ENCODE results near the gene PCNX1. TPM values are rescaled to one million over a fixed set of nuclear protein-coding genes. Genes with fewer than 3 reads are reported as not detected.

Gene PCNX1
- total and polyA plus RNA-seq, 9 of the 15 experiments (the other 6 are each of a cell fraction or from before 2014, with no cell fraction given) = 0.30 to 4.5 (median 2.3) TPM

DNA sequence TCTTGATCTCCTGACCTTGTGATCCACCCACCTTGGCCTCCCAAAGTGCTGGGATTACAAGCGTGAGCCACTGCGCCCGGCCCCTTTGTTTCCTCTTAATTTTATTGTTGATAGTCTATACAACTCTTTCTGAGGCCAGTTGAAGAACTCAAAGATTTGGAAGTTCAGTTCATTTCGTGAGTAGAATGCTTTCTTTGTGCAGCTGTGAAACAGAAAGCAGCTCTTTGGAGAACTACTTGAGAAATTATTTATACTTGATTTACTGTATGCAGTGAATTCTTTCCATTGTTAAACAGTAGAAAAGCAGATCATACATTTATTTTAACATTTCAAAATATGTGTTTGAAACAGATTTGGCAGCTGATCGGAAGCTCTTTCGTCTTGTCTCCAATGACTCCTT lies 69.3 kb downstream of the PCNX1 start:
- Histone ChIP-seq H3K9me1 (ENCODE audit: control insufficient read depth, insufficient read depth, low read length) (no peaks in the 10 kb centered on the region), H3K27ac (ENCODE audit: extremely low read depth, low read depth, low read length) (no peak overlapping the region), H3K79me2 (ENCODE audit: control insufficient read depth, insufficient read depth, low read length) (no peaks in the 10 kb centered on the region), H3K9me3 (replicated peaks; ENCODE audit: control insufficient read depth, insufficient read depth, low read depth, low read length) (no peaks in the 10 kb centered on the region), H3K27me3 (ENCODE audit: control insufficient read depth in 2 of 2, insufficient read depth in 2 of 2, low read length in 2 of 2) (no peaks in the 10 kb centered on the region), H3K4me1 (replicated peaks in 1 of 2; ENCODE audit: control insufficient read depth in 2 of 2, insufficient read depth in 2 of 2, low read length in 2 of 2) (no peaks in the 10 kb centered on the region), H3K4me3 (no peak overlapping the region), H2AFZ (ENCODE audit: low read depth, low read length) (no peak overlapping the region), H3K4me2 (ENCODE audit: insufficient read depth, low read length) (no peak overlapping the region), H3K36me3 (ENCODE audit: control insufficient read depth, insufficient read depth, low read length) (no peaks in the 10 kb centered on the region), H3K9ac (ENCODE audit: insufficient read depth in 1 of 2, low read depth in 2 of 2, low read length in 2 of 2) (no peak overlapping the region), H4K20me1 (replicated peaks; ENCODE audit: control insufficient read depth, insufficient read depth, low read length) (no peaks in the 10 kb centered on the region)
- in situ Hi-C loops (cut with MboI) (loop anchor here (10.0 kb wide), 1 partner anchor 162 kb away; no protein-coding TSS in a partner anchor), intact Hi-C loops (cut with micrococcal nuclease) (no loop called here)
- 57% methylated on average over 6 of the region's 6 CpGs for WGBS (ENCODE audit: insufficient coverage, low coverage, missing lambda C conversion rate)
- ATAC-seq (no peak), FAIRE-seq (no peak), DNase-seq (ENCODE audit: extremely low read depth in 1 of 4, low spot score in 3 of 4) (no peak)
- no TSS peak for BruUV-seq (replicated peaks)
- ChIA-PET POLR2A (no interaction called here), CTCF (ENCODE audit: low intra/inter-chr PET ratio) (interaction anchor here (0.7 to 0.8 kb wide), 2 partner anchors 134 to 159 kb away, joined by 3 to 5 read pairs; no protein-coding TSS in a partner anchor)
- TF ChIP-seq, protein P1, sequence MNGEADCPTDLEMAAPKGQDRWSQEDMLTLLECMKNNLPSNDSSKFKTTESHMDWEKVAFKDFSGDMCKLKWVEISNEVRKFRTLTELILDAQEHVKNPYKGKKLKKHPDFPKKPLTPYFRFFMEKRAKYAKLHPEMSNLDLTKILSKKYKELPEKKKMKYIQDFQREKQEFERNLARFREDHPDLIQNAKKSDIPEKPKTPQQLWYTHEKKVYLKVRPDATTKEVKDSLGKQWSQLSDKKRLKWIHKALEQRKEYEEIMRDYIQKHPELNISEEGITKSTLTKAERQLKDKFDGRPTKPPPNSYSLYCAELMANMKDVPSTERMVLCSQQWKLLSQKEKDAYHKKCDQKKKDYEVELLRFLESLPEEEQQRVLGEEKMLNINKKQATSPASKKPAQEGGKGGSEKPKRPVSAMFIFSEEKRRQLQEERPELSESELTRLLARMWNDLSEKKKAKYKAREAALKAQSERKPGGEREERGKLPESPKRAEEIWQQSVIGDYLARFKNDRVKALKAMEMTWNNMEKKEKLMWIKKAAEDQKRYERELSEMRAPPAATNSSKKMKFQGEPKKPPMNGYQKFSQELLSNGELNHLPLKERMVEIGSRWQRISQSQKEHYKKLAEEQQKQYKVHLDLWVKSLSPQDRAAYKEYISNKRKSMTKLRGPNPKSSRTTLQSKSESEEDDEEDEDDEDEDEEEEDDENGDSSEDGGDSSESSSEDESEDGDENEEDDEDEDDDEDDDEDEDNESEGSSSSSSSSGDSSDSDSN (IDR thresholded peaks at IDR 0.05; ENCODE audit: borderline replicate concordance in 1 of 2, low read depth in 2 of 2, low read length in 2 of 2) = no peak
- TF ChIP-seq KLF13 (tag; IDR thresholded peaks at IDR 0.05; ENCODE audit: borderline replicate concordance, low read depth) (no peak), CHD2 (IDR thresholded peaks at IDR 0.05; ENCODE audit: low read depth, low read length) (no peak), ASH1L (IDR thresholded peaks at IDR 0.05; ENCODE audit: borderline replicate concordance, low read depth, partially characterized antibody) (no peak), SREBF2 (CRISPR knock-in tag; IDR thresholded peaks at IDR 0.05) (no peak), EWSR1 (IDR thresholded peaks at IDR 0.05; ENCODE audit: borderline replicate concordance, low read depth, partially characterized antibody) (no peak), FOXK2 (conservative IDR thresholded peaks at IDR 0.05 in 1 of 2, IDR thresholded peaks at IDR 0.05 in 1 of 2; ENCODE audit: low read depth in 2 of 2) (no peak), BACH1 (tag; IDR thresholded peaks at IDR 0.05) (no peak), STAG1 (CRISPR knock-in tag; IDR thresholded peaks at IDR 0.05; ENCODE audit: borderline replicate concordance) (no peak), ESRRA (IDR thresholded peaks at IDR 0.05; ENCODE audit: borderline replicate concordance, low read depth) (no peak), DDX20 (tag; IDR thresholded peaks at IDR 0.05; ENCODE audit: low read depth) (no peak), NR2C2 (CRISPR knock-in tag; IDR thresholded peaks at IDR 0.05) (no peak), NR2C2 (tag; IDR thresholded peaks at IDR 0.05) (no peak), CTBP1 (IDR thresholded peaks at IDR 0.05; ENCODE audit: borderline replicate concordance) (no peak), CREM (IDR thresholded peaks at IDR 0.05; ENCODE audit: low read depth) (no peak), ERF (CRISPR knock-in tag; IDR thresholded peaks at IDR 0.05) (no peak)
- TF ChIP-seq, protein P2, sequence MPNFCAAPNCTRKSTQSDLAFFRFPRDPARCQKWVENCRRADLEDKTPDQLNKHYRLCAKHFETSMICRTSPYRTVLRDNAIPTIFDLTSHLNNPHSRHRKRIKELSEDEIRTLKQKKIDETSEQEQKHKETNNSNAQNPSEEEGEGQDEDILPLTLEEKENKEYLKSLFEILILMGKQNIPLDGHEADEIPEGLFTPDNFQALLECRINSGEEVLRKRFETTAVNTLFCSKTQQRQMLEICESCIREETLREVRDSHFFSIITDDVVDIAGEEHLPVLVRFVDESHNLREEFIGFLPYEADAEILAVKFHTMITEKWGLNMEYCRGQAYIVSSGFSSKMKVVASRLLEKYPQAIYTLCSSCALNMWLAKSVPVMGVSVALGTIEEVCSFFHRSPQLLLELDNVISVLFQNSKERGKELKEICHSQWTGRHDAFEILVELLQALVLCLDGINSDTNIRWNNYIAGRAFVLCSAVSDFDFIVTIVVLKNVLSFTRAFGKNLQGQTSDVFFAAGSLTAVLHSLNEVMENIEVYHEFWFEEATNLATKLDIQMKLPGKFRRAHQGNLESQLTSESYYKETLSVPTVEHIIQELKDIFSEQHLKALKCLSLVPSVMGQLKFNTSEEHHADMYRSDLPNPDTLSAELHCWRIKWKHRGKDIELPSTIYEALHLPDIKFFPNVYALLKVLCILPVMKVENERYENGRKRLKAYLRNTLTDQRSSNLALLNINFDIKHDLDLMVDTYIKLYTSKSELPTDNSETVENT (CRISPR knock-in tag; IDR thresholded peaks at IDR 0.05) = no peak
- TF ChIP-seq, protein P3, sequence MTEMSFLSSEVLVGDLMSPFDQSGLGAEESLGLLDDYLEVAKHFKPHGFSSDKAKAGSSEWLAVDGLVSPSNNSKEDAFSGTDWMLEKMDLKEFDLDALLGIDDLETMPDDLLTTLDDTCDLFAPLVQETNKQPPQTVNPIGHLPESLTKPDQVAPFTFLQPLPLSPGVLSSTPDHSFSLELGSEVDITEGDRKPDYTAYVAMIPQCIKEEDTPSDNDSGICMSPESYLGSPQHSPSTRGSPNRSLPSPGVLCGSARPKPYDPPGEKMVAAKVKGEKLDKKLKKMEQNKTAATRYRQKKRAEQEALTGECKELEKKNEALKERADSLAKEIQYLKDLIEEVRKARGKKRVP (CRISPR knock-in tag; IDR thresholded peaks at IDR 0.05) = no peak
